ENCODE data around the gene CLHC1.
"Not testable (repeated sequence)": the region's sequence is repeated elsewhere in the genome, so short reads cannot be mapped to it uniquely, and the experiment has no call there.

CLHC1 gene

DNA sequence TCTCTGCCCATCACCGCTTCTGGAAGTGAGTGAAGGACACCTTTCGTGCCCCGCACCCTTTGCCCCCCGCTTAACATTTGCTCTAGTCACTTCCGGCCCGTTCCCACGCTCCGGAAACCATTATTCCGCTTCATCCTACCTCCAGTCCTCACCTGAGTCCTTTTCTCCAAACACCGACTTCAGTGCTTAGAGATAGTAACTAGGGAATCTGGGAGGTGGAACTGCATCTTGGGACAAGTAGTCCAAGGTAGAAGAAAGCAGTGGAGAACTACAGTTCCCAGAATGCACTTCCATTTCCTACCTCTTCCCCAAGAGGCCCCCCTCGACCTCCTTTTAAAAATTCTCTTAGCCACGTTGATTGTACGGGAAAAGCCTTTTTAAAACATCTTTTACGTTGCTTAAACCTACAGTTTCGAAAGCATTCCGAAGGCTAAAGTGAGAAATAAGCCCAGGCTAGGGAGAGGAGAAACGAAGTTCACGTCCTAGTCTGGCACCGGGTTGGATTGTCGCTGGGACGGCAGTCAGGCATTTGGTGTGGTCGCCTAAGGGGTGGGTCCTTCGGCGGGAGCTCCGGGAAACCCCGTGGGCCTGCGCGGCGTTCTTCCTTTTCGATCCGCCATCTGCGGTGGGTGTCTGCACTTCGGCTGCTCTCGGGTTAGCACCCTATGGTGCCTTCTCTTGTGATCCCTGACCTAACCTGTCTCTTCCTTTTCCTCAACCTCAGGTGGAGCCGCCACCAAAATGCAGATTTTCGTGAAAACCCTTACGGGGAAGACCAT, at the start of gene CLHC1, which contains the start of gene RPS27A:
Gene CLHC1, minus strand, starts transcription at position 210 of the 779 bp plus-strand sequence. CDS start 9,882 bp downstream, outside the sequence.
Gene RPS27A, plus strand, starts transcription at position 605 of the 779 bp plus-strand sequence. Its CDS starts 137 bp downstream, at position 742.
- peak within 1 kb of the TSS; percentile 96 for H3K4me3 ChIP-seq (ENCODE audit: low read length)
- peak; percentile 99 for DNase-seq (ENCODE audit: low read depth)
- TF ChIP-seq, protein P1, sequence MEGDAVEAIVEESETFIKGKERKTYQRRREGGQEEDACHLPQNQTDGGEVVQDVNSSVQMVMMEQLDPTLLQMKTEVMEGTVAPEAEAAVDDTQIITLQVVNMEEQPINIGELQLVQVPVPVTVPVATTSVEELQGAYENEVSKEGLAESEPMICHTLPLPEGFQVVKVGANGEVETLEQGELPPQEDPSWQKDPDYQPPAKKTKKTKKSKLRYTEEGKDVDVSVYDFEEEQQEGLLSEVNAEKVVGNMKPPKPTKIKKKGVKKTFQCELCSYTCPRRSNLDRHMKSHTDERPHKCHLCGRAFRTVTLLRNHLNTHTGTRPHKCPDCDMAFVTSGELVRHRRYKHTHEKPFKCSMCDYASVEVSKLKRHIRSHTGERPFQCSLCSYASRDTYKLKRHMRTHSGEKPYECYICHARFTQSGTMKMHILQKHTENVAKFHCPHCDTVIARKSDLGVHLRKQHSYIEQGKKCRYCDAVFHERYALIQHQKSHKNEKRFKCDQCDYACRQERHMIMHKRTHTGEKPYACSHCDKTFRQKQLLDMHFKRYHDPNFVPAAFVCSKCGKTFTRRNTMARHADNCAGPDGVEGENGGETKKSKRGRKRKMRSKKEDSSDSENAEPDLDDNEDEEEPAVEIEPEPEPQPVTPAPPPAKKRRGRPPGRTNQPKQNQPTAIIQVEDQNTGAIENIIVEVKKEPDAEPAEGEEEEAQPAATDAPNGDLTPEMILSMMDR (IDR thresholded peaks at IDR 0.05; ENCODE audit: insufficient read depth, low read depth, low read length, missing control alignments): peak; percentile 1

DNA sequence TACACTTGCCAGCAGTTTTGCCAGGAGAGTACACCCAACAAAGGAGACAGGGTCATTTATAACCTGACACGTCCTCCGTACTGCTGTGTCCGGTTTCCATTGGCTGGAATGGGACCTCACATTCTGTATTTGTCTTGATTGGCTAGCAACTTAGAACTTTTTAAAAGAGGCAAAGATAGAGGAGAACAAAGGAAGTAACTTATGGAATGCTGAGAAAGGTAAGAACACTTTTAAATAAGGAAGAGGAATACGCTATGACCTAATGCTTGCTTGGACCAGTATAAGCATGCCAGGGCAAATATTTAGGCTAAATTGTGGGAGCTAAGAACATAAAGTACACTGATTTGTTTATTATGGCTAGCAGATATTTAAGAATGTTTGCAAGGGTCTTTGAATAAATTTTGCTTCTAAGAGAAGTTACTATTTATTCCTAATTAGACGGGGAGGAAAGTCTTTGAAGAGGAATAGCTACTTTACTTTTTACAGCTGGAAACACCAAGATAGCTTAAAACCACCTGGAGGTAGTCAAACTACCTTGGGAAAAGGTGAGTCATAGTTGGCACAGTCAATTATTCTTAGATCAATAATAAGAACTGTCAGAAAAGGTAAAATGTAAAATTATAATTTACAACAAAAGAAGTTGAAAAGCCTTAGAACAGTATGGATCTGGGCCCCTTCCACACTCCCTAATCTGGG, 48.9 kb upstream of the CLHC1 start:
- peak; percentile 64 for DNase-seq (ENCODE audit: low read depth)
- H3K4me3 ChIP-seq (ENCODE audit: low read length): peak overlapping the region; percentile 52

DNA sequence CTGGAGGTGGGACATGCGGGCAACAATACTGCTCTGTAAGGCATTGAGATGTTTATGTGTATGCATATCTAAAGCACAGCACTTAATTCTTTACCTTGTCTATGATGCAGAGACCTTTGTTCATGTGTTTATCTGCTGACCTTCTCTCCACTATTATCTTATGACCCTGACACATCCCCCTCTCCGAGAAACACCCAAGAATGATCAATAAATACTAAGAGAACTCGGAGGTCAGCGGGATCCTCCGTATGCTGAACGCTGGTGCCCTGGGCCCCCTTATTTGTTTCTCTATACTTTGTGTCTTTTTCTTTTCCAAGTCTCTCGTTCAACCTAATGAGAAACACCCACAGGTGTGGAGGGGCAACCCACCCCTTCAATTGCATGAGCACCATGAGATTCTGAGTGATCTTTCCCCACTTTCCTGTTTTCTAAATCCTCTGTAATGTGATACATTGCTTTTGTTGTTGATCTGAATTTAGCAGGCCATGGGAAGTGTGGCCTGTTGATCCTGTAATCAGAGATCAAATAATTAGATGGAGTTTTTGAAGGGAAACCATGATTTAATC, 47.8 kb upstream of the CLHC1 start:
- H3K4me3 ChIP-seq (ENCODE audit: low read length): peak overlapping the region; percentile 39
- not testable (repeated sequence) for DNase-seq (ENCODE audit: low read depth)

DNA sequence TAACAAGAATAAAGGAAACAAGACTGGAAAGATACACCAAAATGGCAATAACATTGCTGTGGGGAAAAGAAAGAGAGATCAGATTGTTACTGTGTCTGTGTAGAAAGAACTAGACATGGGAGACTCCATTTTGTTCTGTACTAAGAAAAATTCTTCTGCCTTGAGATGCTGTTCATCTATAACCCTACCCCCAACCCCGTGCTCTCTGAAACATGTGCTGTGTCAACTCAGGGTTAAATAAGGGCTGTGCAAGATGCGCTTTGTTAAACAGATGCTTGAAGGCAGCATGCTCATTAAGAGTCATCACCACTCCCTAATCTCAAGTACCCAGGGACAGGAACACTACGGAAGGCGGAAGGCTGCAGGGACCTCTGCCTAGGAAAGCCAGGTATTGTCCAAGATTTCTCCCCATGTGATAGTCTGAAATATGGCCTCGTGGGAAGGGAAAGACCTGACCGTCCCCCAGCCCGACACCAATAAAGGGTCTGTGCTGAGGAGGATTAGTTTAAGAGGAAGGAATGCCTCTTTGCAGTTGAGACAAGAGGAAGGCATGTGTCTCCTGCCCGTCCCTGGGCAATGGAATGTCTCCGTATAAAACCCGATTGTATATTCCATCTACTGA, 47.2 kb upstream of the CLHC1 start:
- peak; percentile 34 for DNase-seq (ENCODE audit: low read depth)
- H3K4me3 ChIP-seq (ENCODE audit: low read length): peak overlapping the region; percentile 39

DNA sequence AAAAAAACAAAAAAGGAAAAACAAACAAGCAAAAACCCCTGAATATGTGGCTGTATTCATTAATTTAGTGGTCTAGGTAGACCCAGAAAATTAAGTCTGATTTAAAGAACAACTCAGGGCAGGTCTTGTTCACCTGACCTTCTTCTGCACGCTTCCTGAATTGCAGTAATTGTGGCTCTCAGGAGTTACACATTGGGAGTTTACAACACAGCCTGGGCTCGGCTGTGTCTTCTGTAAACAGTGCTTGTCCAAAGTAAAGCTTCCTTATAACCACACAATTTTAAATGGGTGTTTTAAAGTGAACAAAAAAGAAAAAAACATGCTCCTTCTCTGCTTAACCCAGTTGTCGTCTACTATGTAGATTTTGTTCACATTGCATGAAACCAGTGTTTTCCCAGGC, 45.2 kb upstream of the CLHC1 start:
- DNase-seq (ENCODE audit: low read depth): no peak
- H3K4me3 ChIP-seq (ENCODE audit: low read length): no peak overlapping the region
- TF ChIP-seq, protein P1 (IDR thresholded peaks at IDR 0.05; ENCODE audit: insufficient read depth, low read depth, low read length, missing control alignments): no peak

DNA sequence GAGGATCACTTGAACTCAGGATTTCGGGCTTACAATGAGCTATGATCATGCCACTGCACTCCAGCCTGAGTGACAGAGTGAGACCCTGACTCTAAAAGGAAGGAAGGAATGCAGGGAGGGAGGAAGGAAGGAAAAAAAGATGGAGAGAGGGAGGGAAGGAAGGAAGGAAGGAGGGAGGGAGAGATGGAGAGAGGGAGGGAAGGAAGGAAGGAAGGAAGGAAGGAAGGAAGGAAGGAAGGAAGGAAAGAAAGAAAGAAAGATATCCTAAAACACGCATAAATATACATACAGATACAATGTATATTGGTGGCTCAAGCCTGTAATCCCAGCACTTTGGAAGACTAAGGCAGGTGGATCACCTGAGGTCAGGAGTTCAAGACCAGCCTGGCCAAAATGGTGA, 42.3 kb upstream of the CLHC1 start:
- not testable (repeated sequence) for H3K4me3 ChIP-seq (ENCODE audit: low read length); DNase-seq (ENCODE audit: low read depth)

DNA sequence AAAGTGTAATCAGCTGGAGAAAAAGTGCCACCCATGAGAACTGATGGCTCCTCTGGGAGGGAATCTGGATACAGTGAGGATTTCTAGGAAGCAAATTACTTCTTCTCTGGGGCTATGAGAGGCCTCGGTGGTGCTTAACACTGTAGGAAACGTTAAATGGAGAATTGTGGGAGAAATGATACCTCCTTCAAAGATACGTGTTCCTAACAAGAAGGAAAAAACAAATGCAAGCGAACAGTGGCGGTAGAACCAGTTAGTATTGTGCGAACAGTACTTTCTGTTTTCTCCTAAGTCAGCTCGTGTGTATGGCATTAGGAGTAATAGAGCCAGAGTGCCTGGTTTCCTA, 37.5 kb upstream of the CLHC1 start:
- TF ChIP-seq, protein P1 (IDR thresholded peaks at IDR 0.05; ENCODE audit: insufficient read depth, low read depth, low read length, missing control alignments): no peak
- H3K4me3 ChIP-seq (ENCODE audit: low read length): peak overlapping the region; percentile 81
- DNase-seq (ENCODE audit: low read depth): peak; percentile 13

DNA sequence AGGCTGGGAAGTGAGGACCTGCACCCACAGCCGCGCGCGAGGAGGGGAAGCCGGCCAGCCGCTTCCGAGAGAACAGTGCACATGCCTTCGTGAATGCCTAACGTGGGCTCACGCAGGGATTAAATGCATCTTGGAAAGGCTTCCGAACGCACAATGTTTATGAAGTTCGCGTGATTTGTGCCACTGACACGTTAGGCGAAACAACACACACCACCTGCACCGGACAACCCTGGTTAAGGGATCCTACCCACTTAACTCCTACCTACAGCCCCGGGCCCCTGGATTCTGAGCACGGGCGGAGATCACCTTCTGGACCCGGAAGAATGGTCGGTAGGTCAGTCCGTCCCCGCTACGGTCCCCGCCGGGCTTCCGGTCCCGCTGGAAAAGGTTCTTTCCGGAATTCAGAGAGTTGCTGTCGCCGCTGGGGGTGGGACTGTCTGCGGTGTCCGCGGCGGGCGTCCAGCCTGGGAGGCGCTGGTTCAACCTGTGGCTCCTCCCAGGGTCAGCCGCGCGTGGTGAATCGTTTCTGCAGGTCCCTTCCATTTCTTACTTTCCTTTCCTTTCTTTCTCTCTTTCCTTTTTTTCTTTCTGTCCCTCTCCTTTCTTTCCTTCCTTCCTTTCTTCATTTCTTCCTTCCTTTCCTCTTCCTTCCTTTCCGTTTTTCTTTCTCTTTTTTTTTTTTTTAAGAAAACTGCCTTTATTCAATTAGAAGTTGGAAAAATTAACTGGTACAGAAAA, 37.0 kb upstream of the CLHC1 start, which contains the start of gene MTIF2:
Gene MTIF2, minus strand, starts transcription at position 325 of the 738 bp plus-strand sequence. CDS start 5,373 bp downstream, outside the sequence.
- H3K4me3 ChIP-seq (ENCODE audit: low read length): peak within 1 kb of the TSS; percentile 81
- TF ChIP-seq, protein P1 (IDR thresholded peaks at IDR 0.05; ENCODE audit: insufficient read depth, low read depth, low read length, missing control alignments): no peak
- peak; percentile 92 for DNase-seq (ENCODE audit: low read depth)

Data from epithelial cell of esophagus (primary cell).